NCI-H146 treated with DMSO at 0.1 percent for 48 hours (cell line): ENCODE measurements around the gene KLHDC10.
"Not testable (repeated sequence)": the region's sequence is repeated elsewhere in the genome, so short reads cannot be mapped to it uniquely, and the experiment has no call there.

Experiments
- DNase-seq: peaks from one replicate; lab custom pipeline; 2025; ENCODE audit not compliant: unreplicated experiment; lab: John Stamatoyannopoulos, UW

Gene KLHDC10

GRCh38 chr7:130069978-130070860 lies at the start of gene KLHDC10:
KLHDC10 (plus strand) TSS chr7:130070534; CDS start chr7:130070644, 110 bp downstream.
- peak; percentile 97 for DNase-seq

- DNase-seq: no peak
These were observed 49.1 kb upstream of the KLHDC10 start for GRCh38 chr7:130021105-130021834.

GRCh38 chr7:130022115-130022514 lies 48.2 kb upstream of the KLHDC10 start:
- DNase-seq: no peak

DNA sequence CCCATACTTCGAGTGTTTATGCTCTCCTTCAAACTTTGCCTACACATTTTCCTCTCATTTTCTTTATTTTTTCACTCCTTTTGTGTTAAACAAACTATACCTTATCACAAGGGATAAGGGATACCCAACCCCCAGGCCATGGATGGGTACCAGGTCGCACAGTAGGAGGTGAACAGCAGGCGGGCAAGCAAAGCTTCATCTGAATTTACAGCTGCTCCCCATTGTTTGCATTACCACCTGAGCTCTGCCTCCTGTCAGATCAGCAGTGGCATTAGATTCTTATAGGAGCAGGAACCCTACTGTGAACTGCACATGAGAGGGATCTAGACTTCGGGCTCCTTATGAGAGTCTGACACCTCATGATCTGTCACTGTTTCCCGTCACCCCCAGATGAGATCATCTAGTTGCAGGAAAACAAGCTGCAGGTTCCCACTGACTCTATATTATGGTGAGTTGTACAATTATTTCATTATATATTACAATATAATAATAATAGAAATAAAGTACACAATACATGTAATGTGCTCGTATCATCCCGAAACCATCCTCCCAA lies 47.6 kb upstream of the KLHDC10 start:
- peak; percentile 80 for DNase-seq

- DNase-seq: no peak
These were observed 45.9 kb upstream of the KLHDC10 start for GRCh38 chr7:130024390-130024789.

DNA sequence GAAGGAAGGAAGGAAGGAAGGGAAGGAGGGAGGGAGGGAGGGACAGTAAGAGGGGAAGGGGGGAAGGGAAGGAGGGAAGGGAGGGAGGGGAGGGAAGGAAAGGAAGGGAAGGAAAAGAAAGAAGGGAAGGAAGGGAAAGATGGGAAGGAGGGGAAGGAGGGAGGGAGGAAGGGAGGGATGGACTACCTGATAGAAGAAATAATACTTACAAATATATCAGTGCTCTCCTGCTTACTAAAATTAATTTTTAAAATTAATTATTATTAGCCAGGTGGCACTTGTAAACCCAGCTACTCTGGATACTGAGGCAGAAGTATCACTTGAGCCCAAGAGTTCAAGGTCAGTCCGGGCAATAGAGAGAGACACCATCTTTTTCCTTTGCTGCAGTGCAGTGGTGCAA lies 37.6 kb upstream of the KLHDC10 start:
- DNase-seq: no peak

GRCh38 chr7:130037703-130038102 lies 32.6 kb upstream of the KLHDC10 start:
- DNase-seq: no peak

- no peak for DNase-seq
These were observed 29.8 kb upstream of the KLHDC10 start for GRCh38 chr7:130040576-130040975.

GRCh38 chr7:130047831-130048230 lies 22.5 kb upstream of the KLHDC10 start:
- no peak for DNase-seq

GRCh38 chr7:130048906-130049305 lies 21.4 kb upstream of the KLHDC10 start:
- DNase-seq: no peak

GRCh38 chr7:130052250-130052649 lies 18.1 kb upstream of the KLHDC10 start:
- not testable (repeated sequence) for DNase-seq

- not testable (repeated sequence) for DNase-seq
These were observed 15.1 kb upstream of the KLHDC10 start for GRCh38 chr7:130055198-130055597.

DNA sequence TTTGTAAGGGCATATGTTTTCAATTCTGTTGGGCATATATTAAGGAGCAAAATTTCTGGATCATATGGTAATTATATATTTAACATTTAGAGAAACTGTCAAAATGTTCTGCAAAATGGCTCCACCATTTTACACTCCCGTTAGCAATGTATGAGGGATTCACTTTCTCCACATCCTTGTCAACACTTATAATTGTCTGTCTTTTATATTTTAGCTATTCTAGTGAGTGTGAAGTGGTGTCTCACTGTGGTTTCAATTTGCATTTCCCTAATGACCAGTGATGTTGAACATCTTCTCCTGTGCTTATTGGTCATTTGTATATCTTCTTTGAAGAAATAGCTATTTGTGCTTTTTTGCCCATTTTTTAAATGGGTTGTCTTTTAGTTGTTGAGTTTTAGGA lies 8.1 kb upstream of the KLHDC10 start:
- no peak for DNase-seq

GRCh38 chr7:130063036-130063435 lies 7.3 kb upstream of the KLHDC10 start:
- DNase-seq: no peak

- DNase-seq: not testable (repeated sequence)
These were observed 5.8 kb upstream of the KLHDC10 start for GRCh38 chr7:130064580-130064926.

GRCh38 chr7:130065500-130066152 lies 4.7 kb upstream of the KLHDC10 start:
- DNase-seq: no peak

GRCh38 chr7:130069179-130069977 lies 956 bp upstream of the KLHDC10 start:
- peak; percentile 55 for DNase-seq

DNA sequence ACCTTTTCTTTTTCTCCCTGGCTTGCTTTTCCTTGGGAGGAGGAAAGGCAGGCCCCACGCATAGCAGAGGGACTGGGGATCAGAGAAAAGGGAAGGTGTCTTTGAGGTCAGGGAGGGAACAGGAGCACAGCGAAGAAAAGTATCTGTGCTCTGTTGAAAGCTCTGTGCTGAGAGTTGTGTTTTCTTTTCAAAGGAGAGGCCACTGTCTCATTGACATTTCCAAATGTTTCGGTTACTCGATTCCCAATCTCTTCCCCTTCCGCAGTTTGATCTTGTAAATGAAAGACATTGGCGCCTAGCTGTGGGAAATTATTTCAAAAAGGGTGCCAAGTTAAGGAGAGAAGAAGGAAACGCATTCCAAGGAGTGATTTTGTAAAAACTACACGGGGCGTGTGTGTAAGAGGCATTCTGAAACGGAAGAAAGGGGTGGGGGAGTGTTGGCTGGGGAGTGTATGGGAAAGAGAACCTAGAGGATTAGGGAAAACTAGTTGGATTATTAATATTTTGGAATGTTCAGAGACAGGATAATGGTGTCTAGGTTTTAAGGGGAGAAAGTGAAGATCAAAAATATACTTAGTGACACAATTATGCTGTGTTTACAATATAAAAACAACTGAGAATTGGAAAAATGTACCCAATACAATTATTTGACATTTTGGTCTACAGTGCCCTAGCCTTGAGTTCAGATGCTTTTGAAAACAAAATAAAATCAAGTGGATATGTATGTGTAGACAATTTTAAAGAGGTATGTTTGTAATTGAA lies 708 bp downstream of the KLHDC10 start:
- no peak for DNase-seq

- peak; percentile 69 for DNase-seq
These were observed 1.6 kb downstream of the KLHDC10 start for GRCh38 chr7:130071701-130072622.
